GDM1 (cell line): Measurements from ENCODE around the gene PI4K2A.
A peak's percentile ranks its signal among the peaks of the same experiment; 100 is the strongest.
"Not testable (repeated sequence)": the region's sequence is repeated elsewhere in the genome, so short reads cannot be mapped to it uniquely, and the experiment has no call there.

Source experiments
- DNase-seq: peaks from one replicate; lab custom pipeline; 2025; lab: John Stamatoyannopoulos, UW

The PI4K2A gene

GRCh38 chr10:97675222-97675621 is 34.8 kb downstream of the PI4K2A start:
- no peak for DNase-seq

- DNase-seq, result no peak
Observed at GRCh38 chr10:97676770-97677581, 36.5 kb downstream of the PI4K2A start.

- DNase-seq, result no peak
Observed at GRCh38 chr10:97679594-97679993, 39.1 kb downstream of the PI4K2A start.

- no peak for DNase-seq
Observed at GRCh38 chr10:97682042-97682441, 41.6 kb downstream of the PI4K2A start.

GRCh38 chr10:97683556-97684367 is 43.3 kb downstream of the PI4K2A start:
- DNase-seq, result no peak

GRCh38 chr10:97684368-97684713 is 43.9 kb downstream of the PI4K2A start:
- DNase-seq, result not testable (repeated sequence)

- no peak for DNase-seq
Observed at GRCh38 chr10:97684866-97685394, 44.5 kb downstream of the PI4K2A start.

- no peak for DNase-seq
Observed at GRCh38 chr10:97685395-97685958, 45.0 kb downstream of the PI4K2A start.

GRCh38 chr10:97686301-97686961 is 46.0 kb downstream of the PI4K2A start:
- no peak for DNase-seq

- peak; percentile 98 for DNase-seq
Observed at GRCh38 chr10:97686962-97687784, 46.7 kb downstream of the PI4K2A start, which contains the start of gene AVPI1. AVPI1 (minus strand) TSS chr10:97687241; CDS start chr10:97679905, 7,336 bp downstream.

- DNase-seq, result no peak
Observed at GRCh38 chr10:97687785-97688781, 47.6 kb downstream of the PI4K2A start.

- no peak for DNase-seq
Observed at GRCh38 chr10:97689559-97690020, 49.1 kb downstream of the PI4K2A start.

GRCh38 chr10:97690133-97690532 is 49.7 kb downstream of the PI4K2A start:
- DNase-seq, result no peak

- DNase-seq, result not testable (repeated sequence)
Observed at GRCh38 chr10:97698072-97698655, 57.7 kb downstream of the PI4K2A start.

- peak; percentile 33 for DNase-seq
Observed at GRCh38 chr10:97701438-97702069, 61.1 kb downstream of the PI4K2A start.

- no peak for DNase-seq
Observed at GRCh38 chr10:97703398-97704067, 63.1 kb downstream of the PI4K2A start.

GRCh38 chr10:97704341-97704740 is 63.9 kb downstream of the PI4K2A start:
- DNase-seq, result no peak

- no peak for DNase-seq
Observed at GRCh38 chr10:97705006-97705670, 64.7 kb downstream of the PI4K2A start.
